ENCODE data around the gene HAUS5.

GRCh38 chr19:35669566-35669965 is 57.0 kb downstream of the HAUS5 start:
- TF ChIP-seq CTCF (IDR thresholded peaks at IDR 0.05) = no peak
- TF ChIP-seq POLR2A (IDR thresholded peaks at IDR 0.05) = no peak

All from testis (tissue), 2 donors.